HT-29 (cell line): ENCODE results near the gene EHD3. TPM values are rescaled to one million over a fixed set of nuclear protein-coding genes. Genes with fewer than 3 reads are reported as not detected.

Experiments
- DNase-seq: peaks from one replicate; pipeline ENCODE4 v3.0.0-alpha.2; 2015; ENCODE audit warnings: low spot score
- total RNA-seq: library from RNA; depleted of rRNA; stranded (reverse); fragments of >200 nt; shearing (Covaris generic); gene quantifications from 2 replicates; pipeline ENCODE4 v1.2.3, GENCODE V29; 2014; rRNA removed

The EHD3 gene
- not detected in 2 replicates for total RNA-seq

DNA sequence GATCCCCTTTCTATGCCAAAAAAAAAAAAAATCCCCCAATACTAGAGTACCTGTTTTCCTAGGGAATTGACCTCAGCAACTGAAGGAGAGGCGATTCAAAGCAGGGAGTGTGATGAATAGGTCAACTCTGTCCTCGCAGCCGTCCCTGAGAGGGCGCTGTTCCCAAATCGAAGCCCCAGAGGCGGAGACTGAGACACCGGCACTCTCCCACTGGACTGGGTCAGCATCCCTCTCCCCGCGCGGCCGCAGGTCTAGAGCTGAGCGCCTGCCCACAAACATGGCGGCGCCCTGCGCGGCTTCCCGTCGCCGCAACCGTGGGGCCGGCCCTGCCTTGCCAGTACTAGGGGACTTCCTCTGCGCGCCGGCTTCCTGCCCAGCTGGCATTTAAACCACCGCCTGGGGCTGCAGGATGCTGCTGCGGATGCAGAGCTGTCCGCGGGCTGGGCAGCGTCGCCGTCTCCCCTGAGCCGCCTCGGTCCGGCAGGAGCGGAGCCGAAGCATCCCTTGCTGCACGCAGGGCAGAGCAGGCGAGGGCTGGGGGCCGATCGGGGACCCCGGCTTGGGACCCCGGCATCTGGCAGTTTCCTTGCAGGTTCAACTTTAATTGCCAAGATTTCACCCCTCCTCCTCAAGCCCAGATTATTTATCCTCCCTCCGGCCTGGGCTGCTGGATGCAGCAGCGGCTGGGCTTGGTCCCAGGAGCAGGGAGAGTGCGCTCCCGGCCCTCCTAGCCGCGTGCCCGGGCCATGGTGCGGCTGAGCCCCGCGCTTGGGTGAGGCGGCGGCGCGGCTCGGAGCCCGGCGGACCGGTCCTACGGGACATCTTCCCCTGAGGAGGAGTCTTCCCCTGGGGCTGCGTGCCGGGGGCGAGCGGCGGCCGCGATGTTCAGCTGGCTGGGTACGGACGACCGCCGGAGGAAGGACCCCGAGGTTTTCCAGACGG lies at the start of gene EHD3:
TSS of gene EHD3 (plus strand) at position 412 of the 942 bp plus-strand sequence. CDS start at position 882, 470 bp downstream.
- no peak for DNase-seq

GRCh38 chr2:31187166-31187565 lies 46.8 kb upstream of the EHD3 start:
- no peak for DNase-seq

DNA sequence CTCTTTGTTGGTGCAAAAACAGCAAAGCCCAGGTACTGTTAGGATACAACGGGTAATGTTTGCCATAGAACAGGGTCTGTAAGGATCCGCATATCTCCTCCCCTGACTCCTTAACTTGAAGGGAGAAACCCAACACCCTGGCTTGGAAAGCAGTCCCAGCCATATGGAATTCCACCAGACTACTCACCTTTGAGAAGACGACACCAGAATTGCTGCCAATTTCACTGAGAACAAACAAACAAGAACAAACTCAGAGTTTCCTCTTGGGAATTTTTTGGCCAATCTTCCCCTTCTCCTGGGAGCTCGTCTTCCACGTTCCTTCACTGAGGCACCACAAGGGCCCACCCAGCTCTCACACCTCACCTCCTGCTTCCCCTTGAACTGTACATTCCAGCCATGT lies 45.8 kb upstream of the EHD3 start:
- DNase-seq = no peak

GRCh38 chr2:31189141-31189540 lies 44.8 kb upstream of the EHD3 start:
- no peak for DNase-seq

DNA sequence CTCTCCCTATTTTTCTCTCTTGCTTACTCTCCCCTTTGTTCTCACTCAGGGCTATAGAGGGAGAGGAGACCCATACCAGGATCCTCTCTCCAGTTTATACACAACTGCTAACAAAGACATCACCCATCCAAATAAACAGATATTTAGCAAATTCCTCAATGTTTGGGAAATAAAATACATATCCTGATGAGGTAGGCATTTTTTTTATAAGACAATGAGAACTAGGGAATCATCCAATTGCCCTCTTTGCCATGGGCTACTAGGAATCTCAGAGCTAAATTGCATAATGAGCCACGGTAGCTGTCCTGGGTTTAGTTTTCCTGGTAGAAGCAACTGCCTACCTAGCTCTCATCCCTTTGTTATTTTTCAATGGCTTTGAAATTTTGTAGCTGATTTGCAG lies 43.8 kb upstream of the EHD3 start:
- DNase-seq = no peak

- DNase-seq = no peak
Measured at GRCh38 chr2:31191931-31192330, 42.0 kb upstream of the EHD3 start.

- no peak for DNase-seq
Measured at GRCh38 chr2:31192396-31192795, 41.6 kb upstream of the EHD3 start.

GRCh38 chr2:31192851-31193392 lies 41.0 kb upstream of the EHD3 start:
- no peak for DNase-seq

DNA sequence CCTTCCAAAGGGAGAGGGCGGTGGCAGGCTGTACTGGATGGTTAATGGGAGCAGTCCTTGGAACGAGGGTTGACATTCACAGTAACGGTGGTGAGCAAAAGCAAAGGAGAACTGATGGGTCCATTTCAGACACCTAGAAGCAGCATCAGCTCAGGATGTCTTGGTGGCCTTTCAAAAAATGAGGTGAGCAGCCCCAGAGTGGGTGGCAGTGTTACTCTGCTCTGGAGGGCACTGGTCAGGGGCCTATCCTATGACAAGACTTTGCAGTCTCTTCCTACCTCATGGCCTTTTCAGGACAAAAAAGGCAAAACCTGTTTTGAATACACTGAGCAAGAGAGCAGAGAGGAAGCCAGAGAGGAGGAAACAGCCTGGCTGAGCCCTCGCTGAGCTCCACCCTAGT lies 40.1 kb upstream of the EHD3 start:
- no peak for DNase-seq

DNA sequence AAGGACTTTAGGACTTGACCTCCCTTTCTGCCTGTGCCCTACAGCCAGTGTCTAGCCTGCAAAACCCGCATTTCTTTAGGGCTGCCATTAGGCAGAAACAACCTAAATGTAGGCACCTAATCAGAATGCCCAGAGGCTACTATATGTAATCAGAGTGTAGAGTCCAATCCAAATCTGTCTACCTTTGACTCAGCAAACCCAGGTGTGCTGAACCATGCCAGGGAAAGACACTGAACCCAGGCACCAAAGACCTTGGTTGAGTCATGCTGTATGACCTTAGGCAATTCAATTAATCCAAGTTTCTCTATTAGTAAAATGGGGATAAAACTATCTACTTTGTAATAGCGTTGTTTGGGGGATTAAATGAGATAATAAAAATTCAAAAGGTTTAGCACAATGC lies 37.3 kb upstream of the EHD3 start:
- DNase-seq = no peak

GRCh38 chr2:31197166-31197565 lies 36.8 kb upstream of the EHD3 start:
- no peak for DNase-seq

- DNase-seq = no peak
Measured at GRCh38 chr2:31197669-31198068, 36.3 kb upstream of the EHD3 start.

DNA sequence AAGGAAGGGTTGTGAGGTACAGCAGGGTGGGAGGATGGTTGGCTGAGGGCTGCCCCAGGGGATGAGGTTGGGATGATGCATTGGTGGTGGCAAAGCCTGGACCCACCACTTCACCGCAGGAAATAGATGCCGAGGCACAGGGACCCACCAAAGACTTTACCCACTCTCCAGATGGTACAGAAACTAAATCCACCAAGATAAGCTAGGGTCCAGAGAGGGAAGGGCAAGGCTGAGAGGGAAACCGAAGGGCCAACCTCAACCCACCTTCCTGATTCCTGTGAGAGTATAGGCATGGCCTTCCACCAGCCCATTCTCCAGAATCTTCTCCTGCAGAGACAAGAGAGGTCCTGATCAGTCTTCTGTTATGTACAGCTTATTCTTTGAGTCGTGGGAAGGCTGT lies 34.7 kb upstream of the EHD3 start:
- no peak for DNase-seq

DNA sequence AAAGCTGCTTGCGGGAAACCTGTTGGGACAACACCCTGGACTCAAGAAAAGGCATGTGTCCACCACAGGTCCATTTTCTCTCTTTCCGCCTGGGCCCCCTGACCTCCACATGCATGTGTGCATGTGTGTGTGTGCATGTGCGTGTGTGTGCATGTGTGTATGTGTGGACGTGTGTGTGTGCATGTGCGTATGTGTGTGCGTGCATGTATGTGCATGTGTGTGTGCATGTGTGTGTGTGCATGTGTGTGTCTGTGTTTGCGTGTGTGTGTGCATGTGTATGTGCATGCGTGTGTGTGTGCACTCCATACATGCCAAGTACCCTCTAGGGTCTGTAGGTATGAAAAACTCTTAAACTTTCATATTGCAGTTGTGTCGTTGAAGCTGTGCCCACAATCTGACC lies 33.0 kb upstream of the EHD3 start:
- no peak for DNase-seq

DNA sequence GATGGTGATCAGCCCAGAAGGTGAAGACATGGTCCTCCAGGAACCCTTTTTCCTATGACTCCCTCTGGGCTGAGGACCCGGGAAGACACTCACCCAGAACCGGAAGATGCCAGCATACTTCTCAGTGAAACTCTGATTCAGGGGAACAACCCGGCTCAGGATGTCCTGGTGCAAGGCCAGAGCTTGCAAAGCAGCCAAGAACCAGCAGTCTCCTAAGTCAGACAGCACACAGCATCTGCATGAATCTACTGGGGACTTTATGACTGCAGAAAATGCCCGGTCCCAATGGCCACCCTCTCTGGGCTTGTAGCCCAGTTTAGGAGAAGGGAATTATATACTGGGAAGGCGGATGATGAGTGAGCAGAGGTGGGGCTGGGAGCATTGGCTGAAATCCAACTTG lies 31.9 kb upstream of the EHD3 start:
- DNase-seq = no peak

GRCh38 chr2:31202833-31203232 lies 31.1 kb upstream of the EHD3 start:
- DNase-seq = no peak

DNA sequence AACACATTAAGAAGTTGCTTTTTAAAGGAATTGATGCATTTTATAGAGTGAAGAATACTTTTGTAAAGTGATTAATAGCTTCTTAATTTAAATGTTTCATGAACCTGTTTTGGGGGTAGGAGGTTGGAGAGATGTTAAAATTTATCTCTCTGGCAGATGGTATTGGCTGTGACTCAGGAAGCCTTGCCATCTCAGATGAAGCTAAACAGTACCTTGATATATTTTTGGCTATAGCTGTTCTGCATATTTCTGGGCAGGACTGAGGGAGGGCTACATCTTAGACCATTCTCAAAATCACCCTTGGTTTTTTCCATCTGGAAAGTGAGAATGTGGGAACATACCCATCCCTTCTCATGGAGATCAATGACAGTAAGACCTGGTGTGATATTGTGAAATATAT lies 30.0 kb upstream of the EHD3 start:
- no peak for DNase-seq

DNA sequence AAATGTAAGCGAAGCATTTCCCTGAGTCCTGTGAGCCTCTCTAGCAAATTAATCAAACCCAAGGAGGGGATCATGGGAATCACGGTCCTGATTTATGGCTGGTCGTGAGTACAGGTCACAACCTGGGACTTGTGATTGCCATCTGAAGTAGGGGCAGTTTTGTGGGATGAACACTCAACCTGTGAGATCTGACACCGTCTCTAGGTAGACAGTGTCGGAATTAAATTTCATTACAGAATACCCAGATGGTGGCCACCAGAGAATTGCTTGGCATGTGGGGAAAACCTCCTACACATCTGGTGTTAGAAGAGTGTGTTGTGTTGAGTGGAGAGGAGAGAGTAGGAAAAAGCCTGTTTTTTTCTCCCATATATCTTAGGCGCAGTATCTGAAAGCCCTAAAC lies 29.2 kb upstream of the EHD3 start:
- no peak for DNase-seq

DNA sequence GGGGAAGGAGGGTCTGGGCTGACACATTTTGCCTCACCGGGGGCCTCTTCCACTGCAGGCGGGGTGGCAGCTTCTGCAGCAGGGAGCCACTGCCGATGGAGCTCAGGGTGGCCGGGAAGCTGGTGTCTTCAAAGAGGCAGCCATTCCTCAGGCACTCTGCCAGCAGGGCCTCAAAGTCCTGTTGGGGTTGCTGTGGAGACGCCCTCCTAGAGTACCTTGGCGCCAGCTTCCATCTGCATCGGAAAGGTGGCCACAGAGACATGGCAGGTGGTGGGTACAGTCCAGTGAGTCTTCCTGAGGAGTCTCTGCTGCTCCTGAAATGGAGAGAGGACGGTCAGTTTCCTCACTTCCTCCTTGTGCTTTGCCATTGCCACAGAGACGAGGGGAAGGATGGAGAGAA lies 28.8 kb upstream of the EHD3 start:
- no peak for DNase-seq

- no peak for DNase-seq
Measured at GRCh38 chr2:31205613-31206012, 28.3 kb upstream of the EHD3 start.

DNA sequence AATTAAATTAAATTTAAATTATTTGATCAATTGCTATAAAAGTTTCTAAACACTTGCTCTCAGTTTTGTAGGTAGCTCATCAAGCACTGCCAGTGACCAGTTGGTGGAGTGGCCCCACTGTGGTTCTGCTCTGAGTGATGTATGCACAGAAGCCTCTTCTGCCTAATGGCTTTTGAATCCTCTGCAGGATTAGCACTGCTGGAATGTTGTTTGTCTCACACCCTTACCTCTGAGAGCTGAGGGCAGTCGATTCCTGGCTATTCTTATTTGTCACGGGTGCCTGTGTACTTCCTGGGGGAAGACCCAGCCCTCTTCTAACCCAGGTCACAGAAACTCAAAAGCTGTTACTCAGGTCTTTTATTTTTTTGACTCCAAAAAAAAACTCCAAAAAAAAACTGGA lies 26.2 kb upstream of the EHD3 start:
- DNase-seq = no peak

- no peak for DNase-seq
Measured at GRCh38 chr2:31208240-31208639, 25.7 kb upstream of the EHD3 start.
